Trophoblast cell (in vitro differentiated cells and primary cell): ENCODE data around the gene PNPLA5.

ENCODE experiments used
- DNase-seq, 2 donors: peaks; one replicate each; pipeline ENCODE4 v3.0.0-alpha.2; 2016
- H2AFZ ChIP-seq: 2 replicates; pipeline ENCODE4 v1.6.1; 2013; ENCODE audit warnings: low read length, moderate library complexity, mild to moderate bottlenecking; ENCODE audit not compliant: insufficient read depth, poor library complexity
- H2AK5ac ChIP-seq: 2 replicates; pipeline ENCODE4 v1.6.1; 2013; ENCODE audit warnings: mild to moderate bottlenecking, low read length
- H2BK120ac ChIP-seq: 2 replicates; pipeline ENCODE4 v1.6.1; 2013; ENCODE audit warnings: low read length, mild to moderate bottlenecking, moderate library complexity; ENCODE audit not compliant: insufficient read depth, poor library complexity
- H2BK12ac ChIP-seq: 2 replicates; pipeline ENCODE4 v1.6.1; 2013; ENCODE audit warnings: mild to moderate bottlenecking, low read length, moderate library complexity
- H2BK5ac ChIP-seq: 2 replicates; pipeline ENCODE4 v1.6.1; 2013; ENCODE audit warnings: low read length, low read depth, moderate library complexity, mild to moderate bottlenecking; ENCODE audit not compliant: poor library complexity
- H3K14ac ChIP-seq: 2 replicates; pipeline ENCODE4 v1.6.1; 2013; ENCODE audit warnings: mild to moderate bottlenecking, low read length
- H3K18ac ChIP-seq: 2 replicates; pipeline ENCODE4 v1.6.1; 2013; ENCODE audit warnings: mild to moderate bottlenecking, low read length
- H3K23ac ChIP-seq: 2 replicates; pipeline ENCODE4 v1.6.1; 2013; ENCODE audit warnings: low read length
- H3K27ac ChIP-seq: 2 replicates; pipeline ENCODE4 v1.5.1; 2013; ENCODE audit warnings: low read depth, mild to moderate bottlenecking, inconsistent platforms, low read length, moderate library complexity
- H3K27me3 ChIP-seq: 2 replicates; pipeline ENCODE4 v1.6.1; 2013; ENCODE audit warnings: inconsistent platforms, mild to moderate bottlenecking, low read length, moderate library complexity; ENCODE audit not compliant: insufficient read depth
- H3K36me3 ChIP-seq, 2 experiments: 1 replicate in 1 of 2; 2 replicates in 1 of 2; pipeline ENCODE4 v1.6.1; 2013; ENCODE audit warnings: low read length in 2 of 2, mild to moderate bottlenecking in 2 of 2, moderate library complexity in 1 of 2; ENCODE audit not compliant: insufficient read depth in 2 of 2, control insufficient read depth in 1 of 2
- H3K4ac ChIP-seq: 2 replicates; pipeline ENCODE4 v1.6.1; 2013; ENCODE audit warnings: low read depth, mild to moderate bottlenecking, low read length, moderate library complexity
- H3K4me1 ChIP-seq, 2 experiments: 1 replicate in 1 of 2; 2 replicates in 1 of 2; pipeline ENCODE4 v1.6.1; 2013; ENCODE audit warnings: low read length in 2 of 2, mild to moderate bottlenecking in 2 of 2, moderate library complexity in 1 of 2; ENCODE audit not compliant: insufficient read depth in 2 of 2, control insufficient read depth in 1 of 2
- H3K4me2 ChIP-seq: 2 replicates; pipeline ENCODE4 v1.6.1; 2013; ENCODE audit warnings: inconsistent platforms, mild to moderate bottlenecking, low read length, moderate library complexity
- H3K4me3 ChIP-seq: 2 replicates; pipeline ENCODE4 v1.5.1; 2013; ENCODE audit warnings: mild to moderate bottlenecking, low read depth, low read length, inconsistent platforms
- H3K79me1 ChIP-seq: one replicate; pipeline ENCODE4 v1.6.1; 2013; ENCODE audit warnings: low read length
- H3K79me2 ChIP-seq: 2 replicates; pipeline ENCODE4 v1.6.1; 2013; ENCODE audit warnings: low read length, mild to moderate bottlenecking; ENCODE audit not compliant: control insufficient read depth, insufficient read depth, poor library complexity
- H3K9ac ChIP-seq: 2 replicates; pipeline ENCODE4 v1.6.1; 2013; ENCODE audit warnings: mild to moderate bottlenecking, low read length
- H3K9me3 ChIP-seq: 2 replicates; pipeline ENCODE4 v1.6.1; 2013; ENCODE audit warnings: low read depth, mild to moderate bottlenecking, control low read depth, inconsistent platforms, low read length; ENCODE audit not compliant: insufficient read depth
- H4K12ac ChIP-seq: 2 replicates; pipeline ENCODE4 v1.6.1; 2013; ENCODE audit warnings: low read depth, mild to moderate bottlenecking, low read length, moderate library complexity
- H4K8ac ChIP-seq: 2 replicates; pipeline ENCODE4 v1.6.1; 2013; ENCODE audit warnings: low read depth, mild to moderate bottlenecking, low read length, moderate library complexity
- H4K91ac ChIP-seq: one replicate; pipeline ENCODE4 v1.6.1; 2013; ENCODE audit warnings: low read depth, mild to moderate bottlenecking, low read length, moderate library complexity
- WGBS: extraction: QIAGEN DNeasy Blood & Tissue Kit; methylation state at CpG from one replicate; pipeline ENCODE4 v1.1.7; 2013; ENCODE audit warnings: missing lambda C conversion rate; ENCODE audit not compliant: insufficient read length, insufficient coverage; ENCODE audit errors: extremely low coverage; 5-methylcytosine and 5-hydroxymethylcytosine counted together

Gene PNPLA5

DNA sequence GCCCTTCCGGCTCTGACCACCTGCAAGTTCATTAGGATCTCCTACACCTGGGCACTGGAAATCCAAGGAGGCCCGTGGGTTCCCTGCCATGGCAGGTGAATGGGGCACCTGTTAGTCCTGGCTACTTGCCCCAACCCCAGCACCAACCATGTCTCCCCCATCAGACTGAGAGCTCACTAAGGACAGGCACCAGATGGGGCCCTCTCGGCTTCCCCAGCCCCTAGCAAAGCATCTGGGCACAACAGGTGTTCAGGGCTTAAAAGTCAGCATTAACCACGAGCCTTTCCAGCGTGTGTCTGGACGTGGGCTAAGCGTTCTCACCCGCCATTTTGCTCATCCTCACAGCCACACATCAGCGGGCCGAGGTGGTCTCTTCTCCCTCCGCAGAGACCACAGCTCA, 31.7 kb downstream of the PNPLA5 start:
- H3K27me3 ChIP-seq, result peaks cover 16% of the 10 kb centered on the region
- no peak overlapping the region for H4K12ac ChIP-seq
- no peak overlapping the region for H3K4me2 ChIP-seq
- H3K4me3 ChIP-seq, result no peak overlapping the region
- no peak overlapping the region for H3K14ac ChIP-seq
- H3K79me2 ChIP-seq, result no peaks in the 10 kb centered on the region
- H2AFZ ChIP-seq, result no peak overlapping the region
- no peak overlapping the region for H2AK5ac ChIP-seq
- no peaks in the 10 kb centered on the region for H3K9me3 ChIP-seq
- no CpG with 5 or more reads among the region's 11 CpGs for WGBS
- no peak overlapping the region for H2BK5ac ChIP-seq
- H3K23ac ChIP-seq, result no peak overlapping the region
- no peak overlapping the region for H3K18ac ChIP-seq
- no peak overlapping the region for H4K91ac ChIP-seq
- no peaks in the 10 kb centered on the region for H3K79me1 ChIP-seq
- H4K8ac ChIP-seq, result no peak overlapping the region
- H3K27ac ChIP-seq, result no peak overlapping the region
- no peak overlapping the region for H3K4ac ChIP-seq
- no peak overlapping the region for H2BK120ac ChIP-seq
- H3K9ac ChIP-seq, result no peak overlapping the region
- peaks cover 0 to 2% of the 10 kb centered on the region in 2 experiments for H3K4me1 ChIP-seq
- no peak for DNase-seq
- no peaks in the 10 kb centered on the region for H3K36me3 ChIP-seq
- H2BK12ac ChIP-seq, result no peak overlapping the region

DNA sequence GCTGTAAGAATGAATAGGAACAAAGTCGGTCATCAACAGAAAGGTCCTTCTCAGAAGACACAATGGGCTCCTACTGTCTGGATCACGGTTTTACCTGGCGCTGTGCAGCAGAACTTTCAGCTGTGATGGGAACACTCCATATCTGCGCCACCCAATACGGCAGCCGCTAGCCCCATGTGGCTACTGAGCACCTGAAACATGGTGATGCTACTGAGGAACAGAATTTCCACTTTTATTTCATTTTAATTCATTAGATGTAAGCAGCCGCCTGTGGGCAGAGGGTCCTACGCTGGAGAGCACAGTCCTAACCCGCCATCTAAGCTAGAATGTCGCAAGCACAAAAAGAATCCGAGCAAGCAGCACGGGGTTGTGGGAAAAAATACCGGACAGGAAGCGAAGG, 32.2 kb downstream of the PNPLA5 start:
- no peaks in the 10 kb centered on the region for H3K79me2 ChIP-seq
- no peak overlapping the region for H4K91ac ChIP-seq
- DNase-seq, result no peak
- H3K9ac ChIP-seq, result no peak overlapping the region
- H2AK5ac ChIP-seq, result no peak overlapping the region
- H4K12ac ChIP-seq, result no peak overlapping the region
- no peaks in the 10 kb centered on the region for H3K9me3 ChIP-seq
- no peak overlapping the region for H2BK5ac ChIP-seq
- peaks cover 0 to 2% of the 10 kb centered on the region in 2 experiments for H3K4me1 ChIP-seq
- H3K4me3 ChIP-seq, result no peak overlapping the region
- no CpG with 5 or more reads among the region's 14 CpGs for whole genome bisulfite sequencing
- H3K27ac ChIP-seq, result no peak overlapping the region
- no peaks in the 10 kb centered on the region for H3K36me3 ChIP-seq
- no peak overlapping the region for H2BK12ac ChIP-seq
- H3K14ac ChIP-seq, result no peak overlapping the region
- H3K27me3 ChIP-seq, result peaks cover 16% of the 10 kb centered on the region
- no peak overlapping the region for H2BK120ac ChIP-seq
- no peak overlapping the region for H3K18ac ChIP-seq
- H3K79me1 ChIP-seq, result no peaks in the 10 kb centered on the region
- no peak overlapping the region for H2AFZ ChIP-seq
- no peak overlapping the region for H3K4me2 ChIP-seq
- H4K8ac ChIP-seq, result no peak overlapping the region
- H3K23ac ChIP-seq, result no peak overlapping the region
- H3K4ac ChIP-seq, result no peak overlapping the region

DNA sequence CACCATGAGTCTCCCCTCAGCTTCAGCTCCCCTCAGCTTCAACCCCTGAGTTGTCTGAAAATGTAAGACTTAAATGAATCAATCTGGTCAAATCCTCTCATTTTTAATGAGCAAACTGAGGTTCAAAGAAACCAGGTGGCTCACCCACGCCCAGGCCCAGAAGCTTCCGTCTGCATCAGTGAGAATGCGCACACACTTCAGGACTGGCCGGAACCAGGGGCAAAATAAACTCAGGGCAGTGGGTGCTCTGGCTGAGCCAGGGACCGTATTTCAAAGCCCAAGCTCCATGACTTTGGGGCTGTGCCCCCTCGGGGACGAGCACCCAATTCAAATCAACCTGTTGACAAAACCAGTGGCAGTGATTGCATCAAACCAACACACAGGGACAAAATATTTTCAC, 32.6 kb downstream of the PNPLA5 start:
- Histone ChIP-seq H3K4me2 (no peak overlapping the region), H3K27me3 (peaks cover 16% of the 10 kb centered on the region), H4K12ac (no peak overlapping the region), H3K79me2 (no peaks in the 10 kb centered on the region), H3K36me3 (no peaks in the 10 kb centered on the region), H3K4ac (no peak overlapping the region), H2AFZ (no peak overlapping the region), H2BK5ac (no peak overlapping the region), H3K18ac (no peak overlapping the region), H3K4me1 (peaks cover 0 to 2% of the 10 kb centered on the region in 2 experiments), H3K23ac (no peak overlapping the region), H3K14ac (no peak overlapping the region), H4K8ac (no peak overlapping the region), H3K9me3 (no peaks in the 10 kb centered on the region), H3K27ac (no peak overlapping the region), H3K79me1 (no peaks in the 10 kb centered on the region), H4K91ac (no peak overlapping the region), H3K9ac (no peak overlapping the region), H3K4me3 (no peak overlapping the region), H2BK120ac (no peak overlapping the region), H2BK12ac (no peak overlapping the region), H2AK5ac (no peak overlapping the region)
- no CpG with 5 or more reads among the region's 7 CpGs for WGBS
- no peak for DNase-seq

DNA sequence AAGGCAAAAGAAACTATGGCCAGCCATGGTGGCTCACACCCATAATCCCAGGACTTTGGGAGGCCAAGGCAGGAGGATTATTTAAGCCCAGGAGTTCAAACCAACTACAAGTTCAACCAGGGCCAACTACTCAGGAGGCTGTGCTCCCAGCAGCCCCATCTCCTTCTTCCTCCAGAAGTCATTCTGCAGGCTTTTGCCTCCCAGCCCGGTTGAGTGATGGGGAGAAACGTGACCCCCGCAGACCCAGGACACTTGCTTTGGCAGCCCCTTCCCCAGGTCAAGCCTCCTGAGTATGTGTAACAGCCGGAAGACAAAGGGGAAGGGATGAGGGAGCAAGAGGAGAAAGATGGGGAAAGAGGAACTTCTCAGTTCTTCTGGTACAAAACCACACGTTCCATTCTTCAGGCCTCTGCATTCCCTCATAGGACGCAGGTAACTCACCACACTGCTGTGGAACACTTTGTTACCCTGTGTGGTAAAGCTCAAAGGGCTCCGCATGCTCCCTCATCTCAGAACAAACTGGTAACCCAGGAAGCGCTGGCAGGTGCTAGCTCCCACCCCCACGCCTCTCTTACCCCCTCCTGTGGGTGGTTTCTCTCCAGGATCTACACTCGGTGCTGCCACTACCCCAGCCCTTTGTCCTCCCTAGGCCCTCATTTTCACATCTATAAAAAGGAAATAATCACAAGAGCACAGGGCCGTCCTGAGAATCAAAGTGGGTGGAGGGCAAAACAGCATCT, 33.5 kb downstream of the PNPLA5 start:
- H3K9me3 ChIP-seq, result no peaks in the 10 kb centered on the region
- H3K4me2 ChIP-seq, result no peak overlapping the region
- peaks cover 0 to 2% of the 10 kb centered on the region in 2 experiments for H3K4me1 ChIP-seq
- no peak overlapping the region for H4K91ac ChIP-seq
- H2BK5ac ChIP-seq, result no peak overlapping the region
- no peak overlapping the region for H4K12ac ChIP-seq
- H3K27me3 ChIP-seq, result peaks cover 16% of the 10 kb centered on the region
- H2BK120ac ChIP-seq, result no peak overlapping the region
- H4K8ac ChIP-seq, result no peak overlapping the region
- H3K79me2 ChIP-seq, result no peaks in the 10 kb centered on the region
- no peak overlapping the region for H3K23ac ChIP-seq
- no peak overlapping the region for H3K14ac ChIP-seq
- no peak overlapping the region for H2AK5ac ChIP-seq
- no peaks in the 10 kb centered on the region for H3K79me1 ChIP-seq
- no peaks in the 10 kb centered on the region for H3K36me3 ChIP-seq
- no peak overlapping the region for H3K27ac ChIP-seq
- no peak overlapping the region for H3K18ac ChIP-seq
- H2AFZ ChIP-seq, result no peak overlapping the region
- DNase-seq, result no peak
- WGBS, result no CpG with 5 or more reads among the region's 11 CpGs
- no peak overlapping the region for H2BK12ac ChIP-seq
- H3K9ac ChIP-seq, result no peak overlapping the region
- no peak overlapping the region for H3K4me3 ChIP-seq
- no peak overlapping the region for H3K4ac ChIP-seq
